Measurements from ENCODE around the gene RHAG.

GRCh38 chr6:49648036-49648435 is 11.4 kb upstream of the RHAG start:
- TF ChIP-seq POLR2A (IDR thresholded peaks at IDR 0.05) = no peak
- TF ChIP-seq, protein P1, sequence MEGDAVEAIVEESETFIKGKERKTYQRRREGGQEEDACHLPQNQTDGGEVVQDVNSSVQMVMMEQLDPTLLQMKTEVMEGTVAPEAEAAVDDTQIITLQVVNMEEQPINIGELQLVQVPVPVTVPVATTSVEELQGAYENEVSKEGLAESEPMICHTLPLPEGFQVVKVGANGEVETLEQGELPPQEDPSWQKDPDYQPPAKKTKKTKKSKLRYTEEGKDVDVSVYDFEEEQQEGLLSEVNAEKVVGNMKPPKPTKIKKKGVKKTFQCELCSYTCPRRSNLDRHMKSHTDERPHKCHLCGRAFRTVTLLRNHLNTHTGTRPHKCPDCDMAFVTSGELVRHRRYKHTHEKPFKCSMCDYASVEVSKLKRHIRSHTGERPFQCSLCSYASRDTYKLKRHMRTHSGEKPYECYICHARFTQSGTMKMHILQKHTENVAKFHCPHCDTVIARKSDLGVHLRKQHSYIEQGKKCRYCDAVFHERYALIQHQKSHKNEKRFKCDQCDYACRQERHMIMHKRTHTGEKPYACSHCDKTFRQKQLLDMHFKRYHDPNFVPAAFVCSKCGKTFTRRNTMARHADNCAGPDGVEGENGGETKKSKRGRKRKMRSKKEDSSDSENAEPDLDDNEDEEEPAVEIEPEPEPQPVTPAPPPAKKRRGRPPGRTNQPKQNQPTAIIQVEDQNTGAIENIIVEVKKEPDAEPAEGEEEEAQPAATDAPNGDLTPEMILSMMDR (IDR thresholded peaks at IDR 0.05 in 8 of 11, conservative IDR thresholded peaks at IDR 0.05 in 3 of 11) = no peak
- no peak for TF ChIP-seq POLR2AphosphoS5 (IDR thresholded peaks at IDR 0.05)

All from spleen (tissue), 7 donors.